ENCODE measurements around the gene GPX4. TPM values are rescaled to one million over a fixed set of nuclear protein-coding genes. Genes with fewer than 3 reads are reported as not detected.

Gene GPX4
- total and polyA plus RNA-seq, 2 donors (not counting 3 experiments of a cell fraction or from before 2014, with no cell fraction given), result 469 to 1,136 TPM

DNA sequence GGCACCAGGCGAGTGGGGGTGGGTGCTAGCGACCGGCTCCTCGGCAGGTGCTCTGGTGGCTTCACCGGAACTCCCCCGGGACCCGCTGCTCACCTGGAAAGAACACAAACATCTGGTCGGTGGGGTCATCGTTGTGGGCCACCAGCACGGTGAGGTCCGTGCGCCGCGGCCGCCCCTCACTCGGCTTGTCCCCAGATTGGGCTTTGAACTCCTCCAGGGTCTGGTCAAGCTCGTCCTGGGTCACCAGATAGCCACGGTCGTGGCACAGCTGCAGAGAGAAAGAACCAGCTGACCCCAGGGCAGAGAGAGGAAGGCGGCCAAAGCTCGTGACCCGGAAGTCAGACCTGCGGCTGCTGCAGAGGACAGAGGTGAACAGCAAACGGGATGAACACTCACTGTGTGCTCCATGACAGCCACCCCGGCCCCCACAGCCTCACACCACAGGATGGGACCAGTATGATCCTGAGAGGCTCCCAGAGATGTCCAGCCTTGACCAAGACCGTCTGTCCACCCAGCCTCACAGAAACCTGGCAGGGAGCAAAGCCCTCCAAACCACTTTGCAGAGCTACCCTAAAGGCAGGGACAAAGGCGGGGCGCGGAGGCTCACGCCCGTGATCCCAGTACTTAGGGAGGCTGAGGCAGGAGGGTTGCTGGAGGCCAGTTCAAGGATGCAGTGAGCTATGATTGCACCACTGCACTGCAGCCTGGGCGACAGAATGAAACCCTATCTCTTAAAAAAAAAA lies 9.8 kb upstream of the GPX4 start:
- BruUV-seq (replicated peaks), result no TSS peak

DNA sequence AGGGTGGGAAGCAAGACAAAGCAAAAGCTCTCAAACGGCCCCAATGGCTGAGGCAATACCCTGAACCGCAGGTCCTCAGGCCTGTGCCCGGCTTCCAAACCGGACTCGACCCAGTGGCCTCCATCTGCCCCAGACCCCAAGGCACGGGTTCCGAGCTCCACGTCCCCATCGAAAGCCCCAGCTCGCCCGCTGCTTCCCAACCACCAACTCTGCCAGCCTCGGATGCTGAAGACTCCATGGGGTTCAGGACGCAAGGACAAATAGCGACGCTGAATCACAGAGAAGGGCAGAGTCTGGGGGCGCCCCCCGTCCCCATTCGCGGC lies 9.2 kb upstream of the GPX4 start:
- Histone ChIP-seq H4K20me1 (replicated peaks; ENCODE audit: control insufficient read depth, extremely low read depth, insufficient read depth, low read length) (no peaks in the 10 kb centered on the region), H3K4me1 (ENCODE audit: control insufficient read depth, extremely low read depth, insufficient read depth, low read length) (peaks cover 10% of the 10 kb centered on the region), H3K9ac (replicated peaks; ENCODE audit: extremely low read depth, insufficient read depth, low read length) (peak overlapping the region; percentile 85), H3K9me1 (replicated peaks; ENCODE audit: control insufficient read depth, extremely low read depth, insufficient read depth, low read length) (no peaks in the 10 kb centered on the region), H3K27ac (ENCODE audit: insufficient read depth, low read depth, low read length) (peak overlapping the region; percentile 25), H3K79me2 (ENCODE audit: control insufficient read depth, insufficient read depth, low read length) (peaks cover 22% of the 10 kb centered on the region), H3K27me3 (ENCODE audit: control insufficient read depth in 2 of 2, insufficient read depth in 2 of 2, low read length in 2 of 2) (no peaks in the 10 kb centered on the region), H3K4me3 (replicated peaks in 1 of 3; ENCODE audit: insufficient read depth in 1 of 3, low read depth in 1 of 3, low read length in 3 of 3) (peak overlapping the region; percentile 82 to 93 (median 87)), H3K36me3 (ENCODE audit: control insufficient read depth in 2 of 2, extremely low read depth in 1 of 2, insufficient read depth in 2 of 2, low read length in 2 of 2) (peaks cover 0 to 12% of the 10 kb centered on the region in 2 experiments), H2AFZ (ENCODE audit: low read depth, low read length) (no peak overlapping the region), H3K4me2 (ENCODE audit: insufficient read depth, low read length) (peak overlapping the region; percentile 85), H3K9me3 (replicated peaks; ENCODE audit: control insufficient read depth, insufficient read depth, low read length) (no peaks in the 10 kb centered on the region)
- TF ChIP-seq MYC (IDR thresholded peaks at IDR 0.05; ENCODE audit: low read depth, low read length) (no peak), MAX (IDR thresholded peaks at IDR 0.05; ENCODE audit: insufficient read depth, insufficient read length) (no peak), JUN (IDR thresholded peaks at IDR 0.05; ENCODE audit: borderline replicate concordance, insufficient read depth, insufficient read length, low read depth) (no peak), POLR2AphosphoS5 (IDR thresholded peaks at IDR 0.05; ENCODE audit: insufficient read depth, low read depth, low read length) (no peak), POLR2A (IDR thresholded peaks at IDR 0.05; ENCODE audit: low read depth, low read length) (no peak), GATA2 (IDR thresholded peaks at IDR 0.05; ENCODE audit: insufficient read depth, insufficient read length, low read depth, low read length) (no peak), EZH2 (IDR thresholded peaks at IDR 0.05; ENCODE audit: borderline replicate concordance, low read depth, low read length, severe bottlenecking) (no peak), FOS (IDR thresholded peaks at IDR 0.05; ENCODE audit: borderline replicate concordance, insufficient read depth, low read length) (no peak)
- TF ChIP-seq, protein P1, sequence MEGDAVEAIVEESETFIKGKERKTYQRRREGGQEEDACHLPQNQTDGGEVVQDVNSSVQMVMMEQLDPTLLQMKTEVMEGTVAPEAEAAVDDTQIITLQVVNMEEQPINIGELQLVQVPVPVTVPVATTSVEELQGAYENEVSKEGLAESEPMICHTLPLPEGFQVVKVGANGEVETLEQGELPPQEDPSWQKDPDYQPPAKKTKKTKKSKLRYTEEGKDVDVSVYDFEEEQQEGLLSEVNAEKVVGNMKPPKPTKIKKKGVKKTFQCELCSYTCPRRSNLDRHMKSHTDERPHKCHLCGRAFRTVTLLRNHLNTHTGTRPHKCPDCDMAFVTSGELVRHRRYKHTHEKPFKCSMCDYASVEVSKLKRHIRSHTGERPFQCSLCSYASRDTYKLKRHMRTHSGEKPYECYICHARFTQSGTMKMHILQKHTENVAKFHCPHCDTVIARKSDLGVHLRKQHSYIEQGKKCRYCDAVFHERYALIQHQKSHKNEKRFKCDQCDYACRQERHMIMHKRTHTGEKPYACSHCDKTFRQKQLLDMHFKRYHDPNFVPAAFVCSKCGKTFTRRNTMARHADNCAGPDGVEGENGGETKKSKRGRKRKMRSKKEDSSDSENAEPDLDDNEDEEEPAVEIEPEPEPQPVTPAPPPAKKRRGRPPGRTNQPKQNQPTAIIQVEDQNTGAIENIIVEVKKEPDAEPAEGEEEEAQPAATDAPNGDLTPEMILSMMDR (IDR thresholded peaks at IDR 0.05; ENCODE audit: extremely low read depth in 1 of 2, insufficient read depth in 1 of 2, low read depth in 1 of 2, low read length in 2 of 2), result no peak
- CTCF ChIA-PET, result interaction anchor here (1.9 kb wide), 1 partner anchor 30 kb away, joined by 6 read pairs; no protein-coding TSS in a partner anchor
- no TSS peak for BruUV-seq (replicated peaks)
- dilution Hi-C loops (cut with MboI; ENCODE audit: extremely low pct_ligation_motif_present, low sequenced_read_pairs) (no loop called here), intact Hi-C loops (cut with micrococcal nuclease) (loop anchor here (2.0 kb wide), 2 partner anchors 28 to 54 kb away; partner anchors contain the start of genes ABCA7 and ARHGAP45)
- DNase-seq (ENCODE audit: low read depth, low spot score), result no peak
- POLR2A ChIA-PET, result no interaction called here
- FAIRE-seq, result no peak

More for the DNA sequence above, 9.8 kb upstream of the GPX4 start:
- no peaks in the 10 kb centered on the region for H3K27me3 ChIP-seq (ENCODE audit: control insufficient read depth in 2 of 2, insufficient read depth in 2 of 2, low read length in 2 of 2)
- H3K9me3 ChIP-seq (replicated peaks; ENCODE audit: control insufficient read depth, insufficient read depth, low read length), result no peaks in the 10 kb centered on the region
- H3K4me3 ChIP-seq (replicated peaks in 1 of 3; ENCODE audit: insufficient read depth in 1 of 3, low read depth in 1 of 3, low read length in 3 of 3), result peak overlapping the region; percentile 82 to 93 (median 87)
- DNase-seq (ENCODE audit: low read depth, low spot score), result no peak
- no peaks in the 10 kb centered on the region for H4K20me1 ChIP-seq (replicated peaks; ENCODE audit: control insufficient read depth, extremely low read depth, insufficient read depth, low read length)
- H3K4me2 ChIP-seq (ENCODE audit: insufficient read depth, low read length), result peak overlapping the region; percentile 85
- dilution Hi-C loops (cut with MboI; ENCODE audit: extremely low pct_ligation_motif_present, low sequenced_read_pairs) (no loop called here), intact Hi-C loops (cut with micrococcal nuclease) (loop anchor here (2.0 kb wide), 2 partner anchors 27 to 53 kb away; partner anchors contain the start of genes ABCA7 and ARHGAP45)
- no peak overlapping the region for H3K27ac ChIP-seq (ENCODE audit: insufficient read depth, low read depth, low read length)
- CTCF ChIA-PET, result interaction anchor here (1.9 kb wide), 1 partner anchor 29 kb away, joined by 6 read pairs; no protein-coding TSS in a partner anchor
- H3K79me2 ChIP-seq (ENCODE audit: control insufficient read depth, insufficient read depth, low read length), result peaks cover 22% of the 10 kb centered on the region
- TF ChIP-seq JUN (IDR thresholded peaks at IDR 0.05; ENCODE audit: borderline replicate concordance, insufficient read depth, insufficient read length, low read depth) (no peak), MAX (IDR thresholded peaks at IDR 0.05; ENCODE audit: insufficient read depth, insufficient read length) (no peak), POLR2AphosphoS5 (IDR thresholded peaks at IDR 0.05; ENCODE audit: insufficient read depth, low read depth, low read length) (no peak), EZH2 (IDR thresholded peaks at IDR 0.05; ENCODE audit: borderline replicate concordance, low read depth, low read length, severe bottlenecking) (no peak), FOS (IDR thresholded peaks at IDR 0.05; ENCODE audit: borderline replicate concordance, insufficient read depth, low read length) (no peak)
- H3K36me3 ChIP-seq (ENCODE audit: control insufficient read depth in 2 of 2, extremely low read depth in 1 of 2, insufficient read depth in 2 of 2, low read length in 2 of 2), result peaks cover 0 to 14% of the 10 kb centered on the region in 2 experiments
- peaks cover 10% of the 10 kb centered on the region for H3K4me1 ChIP-seq (ENCODE audit: control insufficient read depth, extremely low read depth, insufficient read depth, low read length)
- FAIRE-seq, result no peak
- no peaks in the 10 kb centered on the region for H3K9me1 ChIP-seq (replicated peaks; ENCODE audit: control insufficient read depth, extremely low read depth, insufficient read depth, low read length)
- peak overlapping the region; percentile 85 for H3K9ac ChIP-seq (replicated peaks; ENCODE audit: extremely low read depth, insufficient read depth, low read length)
- no peak overlapping the region for H2AFZ ChIP-seq (ENCODE audit: low read depth, low read length)
- POLR2A ChIA-PET, result no interaction called here

Measured in endothelial cell of umbilical vein (primary cell).